Measurements from ENCODE around the gene MDM1.

- TF ChIP-seq ZNF23 (tag by site-specific recombination; IDR thresholded peaks at IDR 0.05; ENCODE audit: borderline replicate concordance), result no peak
- TF ChIP-seq CTCF (tag by site-specific recombination; IDR thresholded peaks at IDR 0.05), result 0 out of 2 replicates have a peak, but pooled peaks have one; percentile 9
- TF ChIP-seq, protein P1, sequence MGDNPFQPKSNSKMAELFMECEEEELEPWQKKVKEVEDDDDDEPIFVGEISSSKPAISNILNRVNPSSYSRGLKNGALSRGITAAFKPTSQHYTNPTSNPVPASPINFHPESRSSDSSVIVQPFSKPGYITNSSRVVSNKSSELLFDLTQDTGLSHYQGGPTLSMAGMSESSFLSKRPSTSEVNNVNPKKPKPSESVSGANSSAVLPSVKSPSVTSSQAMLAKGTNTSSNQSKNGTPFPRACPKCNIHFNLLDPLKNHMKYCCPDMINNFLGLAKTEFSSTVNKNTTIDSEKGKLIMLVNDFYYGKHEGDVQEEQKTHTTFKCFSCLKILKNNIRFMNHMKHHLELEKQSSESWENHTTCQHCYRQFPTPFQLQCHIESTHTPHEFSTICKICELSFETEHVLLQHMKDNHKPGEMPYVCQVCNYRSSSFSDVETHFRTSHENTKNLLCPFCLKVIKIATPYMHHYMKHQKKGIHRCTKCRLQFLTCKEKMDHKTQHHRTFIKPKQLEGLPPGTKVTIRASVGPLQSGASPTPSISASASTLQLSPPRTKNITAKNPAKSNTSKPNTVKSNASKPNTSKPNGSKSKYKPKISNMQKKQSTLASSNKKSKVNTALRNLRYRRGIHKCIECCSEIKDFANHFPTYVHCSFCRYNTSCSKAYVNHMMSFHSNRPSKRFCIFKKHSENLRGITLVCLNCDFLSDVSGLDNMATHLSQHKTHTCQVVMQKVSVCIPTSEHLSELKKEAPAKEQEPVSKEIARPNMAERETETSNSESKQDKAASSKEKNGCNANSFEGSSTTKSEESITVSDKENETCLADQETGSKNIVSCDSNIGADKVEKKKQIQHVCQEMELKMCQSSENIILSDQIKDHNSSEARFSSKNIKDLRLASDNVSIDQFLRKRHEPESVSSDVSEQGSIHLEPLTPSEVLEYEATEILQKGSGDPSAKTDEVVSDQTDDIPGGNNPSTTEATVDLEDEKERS (tag by site-specific recombination; IDR thresholded peaks at IDR 0.05), result no peak
- TF ChIP-seq, protein P2, sequence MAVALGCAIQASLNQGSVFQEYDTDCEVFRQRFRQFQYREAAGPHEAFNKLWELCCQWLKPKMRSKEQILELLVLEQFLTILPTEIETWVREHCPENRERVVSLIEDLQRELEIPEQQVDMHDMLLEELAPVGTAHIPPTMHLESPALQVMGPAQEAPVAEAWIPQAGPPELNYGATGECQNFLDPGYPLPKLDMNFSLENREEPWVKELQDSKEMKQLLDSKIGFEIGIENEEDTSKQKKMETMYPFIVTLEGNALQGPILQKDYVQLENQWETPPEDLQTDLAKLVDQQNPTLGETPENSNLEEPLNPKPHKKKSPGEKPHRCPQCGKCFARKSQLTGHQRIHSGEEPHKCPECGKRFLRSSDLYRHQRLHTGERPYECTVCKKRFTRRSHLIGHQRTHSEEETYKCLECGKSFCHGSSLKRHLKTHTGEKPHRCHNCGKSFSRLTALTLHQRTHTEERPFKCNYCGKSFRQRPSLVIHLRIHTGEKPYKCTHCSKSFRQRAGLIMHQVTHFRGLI (tag by site-specific recombination; IDR thresholded peaks at IDR 0.05), result no peak
- TF ChIP-seq ZNF174 (tag by site-specific recombination; IDR thresholded peaks at IDR 0.05), result no peak
- no peak for TF ChIP-seq SETDB1 (IDR thresholded peaks at IDR 0.05; ENCODE audit: insufficient read length, low read length)
- no peak for TF ChIP-seq ZNF274 (IDR thresholded peaks at IDR 0.05; ENCODE audit: low read length)
- no peak for TF ChIP-seq ZNF274 (tag by site-specific recombination; IDR thresholded peaks at IDR 0.05; ENCODE audit: borderline replicate concordance)
- no peak for TF ChIP-seq GLI4 (tag by site-specific recombination; IDR thresholded peaks at IDR 0.05)
- TF ChIP-seq ZNF623 (tag by site-specific recombination; IDR thresholded peaks at IDR 0.05), result no peak
- no peak for TF ChIP-seq ZNF558 (tag by site-specific recombination; IDR thresholded peaks at IDR 0.05)
- TF ChIP-seq ZFP3 (tag by site-specific recombination; IDR thresholded peaks at IDR 0.05; ENCODE audit: low read depth), result no peak
- no peak for TF ChIP-seq GLIS2 (tag by site-specific recombination; IDR thresholded peaks at IDR 0.05)
- no peak for TF ChIP-seq PBX3 (CRISPR knock-in tag; IDR thresholded peaks at IDR 0.05)
- no peak for TF ChIP-seq ZNF280C (tag by site-specific recombination; IDR thresholded peaks at IDR 0.05)
Measured at GRCh38 chr12:68317047-68317667, 15.0 kb downstream of the MDM1 start.

All from HEK293 (cell line).